Fibroblast of peridontal ligament (primary cell): ENCODE results near the gene RAB19.
"Not testable (repeated sequence)": the region's sequence is repeated elsewhere in the genome, so short reads cannot be mapped to it uniquely, and the experiment has no call there.

ENCODE experiments used
- DNase-seq: peaks from one replicate; pipeline ENCODE4 v3.0.0-alpha.2; 2010; ENCODE audit errors: extremely low read depth

Gene RAB19

DNA sequence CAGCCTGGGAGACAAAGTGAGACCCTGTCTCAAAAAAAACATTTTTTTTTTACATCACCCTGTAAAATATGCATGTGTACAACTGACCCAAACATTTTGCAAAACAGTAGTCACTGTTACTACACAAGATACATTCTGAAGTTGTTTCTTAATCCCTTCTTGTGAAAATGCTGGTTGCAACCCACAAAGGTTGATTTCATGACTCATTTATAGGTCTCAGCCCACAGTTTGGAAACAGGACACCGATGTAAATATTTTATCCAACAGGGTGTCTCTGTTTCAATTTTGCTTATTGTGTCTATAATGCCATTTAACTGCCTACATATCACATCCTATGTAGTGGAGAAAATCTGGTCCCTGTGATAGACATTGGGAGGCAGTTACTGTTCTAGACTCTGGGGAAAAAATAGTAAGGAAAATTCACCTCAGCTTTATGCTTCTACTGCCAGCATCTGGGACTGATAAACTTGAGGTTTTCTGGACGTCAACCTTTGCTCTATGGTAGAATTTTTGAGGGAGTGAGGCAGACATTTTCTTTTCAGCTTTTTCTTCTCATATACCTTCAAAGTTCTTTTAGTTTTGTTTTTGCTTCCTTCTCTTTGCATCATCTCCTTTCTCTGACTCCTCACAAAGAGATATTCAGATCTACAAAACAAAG is 1.6 kb upstream of the RAB19 start:
- peak; percentile 76 for DNase-seq

- peak; percentile 66 for DNase-seq
Measured at GRCh38 chr7:140404565-140405065, 757 bp downstream of the RAB19 start.

DNA sequence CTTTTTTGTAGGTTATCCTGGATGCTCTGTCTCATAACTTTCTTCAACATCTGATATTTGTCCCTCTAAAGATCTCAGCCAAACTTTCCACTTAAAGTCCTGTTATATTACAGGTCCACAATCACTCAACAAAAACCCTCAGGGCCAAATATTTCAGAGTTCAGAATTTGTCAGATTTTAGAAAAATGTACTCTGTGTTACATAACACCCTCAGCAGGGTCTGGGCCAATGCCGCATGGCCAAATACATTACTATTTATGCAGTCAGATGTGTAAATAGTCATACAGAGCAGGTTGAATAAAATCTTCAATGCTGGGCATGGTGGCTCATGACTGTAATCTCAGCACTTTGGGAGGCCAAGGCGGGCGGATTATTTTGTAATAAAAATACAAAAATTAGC is 11.5 kb downstream of the RAB19 start:
- no peak for DNase-seq

DNA sequence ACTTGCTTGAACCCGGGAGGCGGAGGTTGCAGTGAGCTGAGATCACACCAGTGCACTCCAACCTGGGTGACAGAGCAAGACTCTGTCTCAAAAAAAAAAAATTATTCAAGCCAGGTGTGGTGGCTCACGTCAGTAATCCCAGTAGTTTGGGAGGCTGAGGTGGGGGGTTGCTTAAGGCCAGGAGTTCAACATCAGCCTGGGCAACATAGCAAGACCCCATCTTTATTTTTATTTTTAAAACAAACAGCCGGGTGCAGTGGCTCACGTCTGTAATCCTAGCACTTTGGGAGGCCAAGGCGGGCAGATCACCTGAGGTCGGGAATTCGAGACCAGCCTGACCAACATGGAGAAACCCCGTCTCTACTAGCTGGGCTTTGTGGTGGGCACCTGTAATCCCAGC is 12.0 kb downstream of the RAB19 start:
- not testable (repeated sequence) for DNase-seq

DNA sequence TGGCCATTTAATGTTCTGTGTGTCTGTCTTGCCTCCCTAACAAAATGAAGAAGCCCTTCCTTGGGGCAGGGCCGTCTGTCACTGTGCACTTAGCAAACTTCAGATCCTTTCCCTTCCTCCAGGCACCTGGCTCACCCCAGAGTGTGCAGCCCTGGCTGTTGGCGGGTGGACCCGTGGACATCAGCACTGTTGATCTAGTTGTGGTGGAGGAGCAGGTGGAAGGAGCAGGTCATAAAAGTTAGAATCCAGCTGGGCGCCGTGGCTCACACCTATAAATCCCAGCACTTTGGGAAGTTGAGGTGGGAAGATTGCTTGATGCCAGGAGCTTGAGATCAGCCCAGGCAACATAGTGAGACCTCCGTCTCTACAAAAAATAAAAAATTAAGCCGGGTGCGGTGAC is 12.7 kb downstream of the RAB19 start:
- DNase-seq: no peak

- DNase-seq: no peak
Measured at GRCh38 chr7:140417456-140418155, 13.7 kb downstream of the RAB19 start.

GRCh38 chr7:140418156-140418472 is 14.3 kb downstream of the RAB19 start:
- DNase-seq: not testable (repeated sequence)

DNA sequence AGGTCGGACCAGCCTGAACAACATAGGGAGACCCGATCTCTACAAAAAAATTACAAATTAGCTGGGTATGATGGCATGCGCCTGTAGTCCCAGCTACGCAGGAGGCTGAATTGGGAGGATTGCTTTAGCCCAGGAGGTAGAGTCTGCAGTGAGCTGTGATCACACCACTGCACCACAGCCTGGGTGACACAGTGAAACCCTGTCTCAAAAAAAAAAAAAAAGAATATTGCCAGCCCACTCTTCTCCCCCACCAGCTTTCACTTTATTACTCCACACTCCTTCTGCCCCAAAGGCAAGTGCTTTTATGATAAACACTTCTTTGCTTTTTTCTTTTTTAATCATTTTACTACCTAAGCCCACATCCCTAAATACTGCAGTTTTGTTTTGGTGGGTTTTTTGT is 14.8 kb downstream of the RAB19 start:
- DNase-seq: no peak

GRCh38 chr7:140421521-140421920 is 17.7 kb downstream of the RAB19 start:
- no peak for DNase-seq

- no peak for DNase-seq
Measured at GRCh38 chr7:140423501-140423900, 19.6 kb downstream of the RAB19 start.

DNA sequence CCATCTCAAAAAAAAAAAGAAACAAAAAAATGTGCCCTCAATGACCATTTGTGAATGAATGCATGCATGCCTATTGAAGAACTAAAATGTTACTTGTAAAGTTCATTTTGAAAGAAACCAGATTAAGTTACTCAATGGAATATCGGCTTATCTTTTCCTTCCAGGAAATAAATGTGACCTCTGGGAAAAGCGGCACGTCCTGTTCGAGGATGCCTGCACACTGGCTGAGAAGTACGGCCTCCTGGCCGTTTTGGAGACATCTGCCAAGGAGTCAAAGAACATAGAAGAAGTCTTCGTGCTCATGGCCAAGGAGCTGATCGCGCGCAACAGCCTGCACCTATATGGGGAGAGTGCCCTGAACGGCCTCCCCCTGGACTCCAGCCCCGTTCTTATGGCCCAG is 21.9 kb downstream of the RAB19 start:
- no peak for DNase-seq

DNA sequence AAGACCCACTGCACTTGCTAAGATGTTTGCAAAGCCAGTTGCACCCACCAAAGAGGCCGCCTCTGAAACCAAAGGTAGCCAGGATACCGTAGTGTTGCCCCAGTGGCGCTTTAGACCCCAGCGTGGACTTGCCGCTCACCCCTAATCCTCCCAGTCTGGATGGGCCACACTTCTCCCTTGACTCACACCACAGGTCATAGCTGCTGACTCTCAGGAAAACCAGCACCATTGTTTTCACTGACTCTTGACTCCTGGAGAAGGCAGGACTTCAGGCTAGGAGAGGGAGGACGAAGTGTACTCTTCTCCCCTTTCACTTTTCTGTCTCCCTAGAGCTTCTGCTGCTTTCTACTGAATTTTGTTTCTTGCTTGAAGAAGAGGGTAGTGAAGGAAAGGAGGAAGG is 22.3 kb downstream of the RAB19 start:
- DNase-seq: no peak

DNA sequence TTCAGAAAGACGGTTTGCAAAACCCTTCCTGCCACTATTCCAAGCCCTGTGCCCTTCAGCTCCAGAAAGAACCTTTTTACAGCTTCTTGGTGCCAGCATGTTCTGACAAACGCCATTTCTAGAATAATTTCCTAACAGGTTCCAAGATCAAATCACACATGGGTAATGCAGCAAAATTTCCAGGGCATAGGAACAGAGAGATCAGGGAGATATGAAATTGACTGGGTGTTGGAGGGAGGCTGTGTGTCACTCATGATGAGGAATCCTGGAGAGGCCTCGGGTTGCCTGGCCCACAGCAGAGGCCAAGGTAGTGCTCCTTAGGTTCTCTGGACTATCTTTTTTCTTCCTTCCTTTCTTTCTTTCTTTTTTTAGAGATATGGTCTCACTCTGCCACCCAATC is 29.5 kb downstream of the RAB19 start:
- DNase-seq: no peak

GRCh38 chr7:140435252-140435895 is 31.5 kb downstream of the RAB19 start:
- no peak for DNase-seq

DNA sequence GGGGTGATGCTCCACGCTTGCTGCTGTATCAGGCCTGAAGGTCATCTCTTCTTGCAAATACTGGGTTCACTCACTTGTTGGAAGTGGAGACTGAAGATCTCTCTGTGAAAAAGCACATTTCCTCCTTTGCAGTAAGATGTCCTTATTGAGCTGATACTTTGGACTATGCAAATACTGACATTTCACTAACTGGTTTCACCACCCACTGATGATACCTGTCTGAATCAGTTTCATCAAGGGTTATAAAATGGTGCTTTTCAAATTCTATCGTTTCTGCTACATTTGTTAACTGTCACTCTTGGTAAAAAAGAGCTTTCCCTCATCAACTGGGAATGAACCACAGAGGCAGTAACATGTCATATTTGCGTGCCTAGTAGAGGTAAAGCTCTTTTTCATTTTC is 35.5 kb downstream of the RAB19 start:
- no peak for DNase-seq

DNA sequence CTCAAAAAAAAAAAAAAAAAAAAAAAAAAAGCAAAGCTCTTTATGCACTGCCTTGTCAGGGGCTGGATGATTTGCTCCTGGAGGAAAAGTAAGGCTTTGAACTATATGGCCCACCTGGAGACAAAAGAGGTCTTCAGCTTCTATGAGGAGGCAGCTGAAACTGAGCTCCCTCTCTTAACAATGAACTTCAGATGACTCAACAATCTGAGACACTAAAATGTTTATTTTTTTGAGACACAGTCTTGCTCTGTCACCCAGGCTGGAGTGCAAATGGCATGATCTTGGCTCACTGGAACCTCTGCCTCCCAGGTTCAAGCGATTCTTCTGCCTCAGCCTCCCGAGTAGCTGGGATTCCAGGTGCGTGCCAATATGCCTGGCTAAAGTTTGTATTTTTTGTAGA is 36.7 kb downstream of the RAB19 start:
- DNase-seq: no peak

GRCh38 chr7:140441519-140441918 is 37.7 kb downstream of the RAB19 start:
- DNase-seq: no peak

GRCh38 chr7:140446467-140446866 is 42.6 kb downstream of the RAB19 start:
- DNase-seq: no peak

- DNase-seq: no peak
Measured at GRCh38 chr7:140447841-140448240, 44.0 kb downstream of the RAB19 start.

DNA sequence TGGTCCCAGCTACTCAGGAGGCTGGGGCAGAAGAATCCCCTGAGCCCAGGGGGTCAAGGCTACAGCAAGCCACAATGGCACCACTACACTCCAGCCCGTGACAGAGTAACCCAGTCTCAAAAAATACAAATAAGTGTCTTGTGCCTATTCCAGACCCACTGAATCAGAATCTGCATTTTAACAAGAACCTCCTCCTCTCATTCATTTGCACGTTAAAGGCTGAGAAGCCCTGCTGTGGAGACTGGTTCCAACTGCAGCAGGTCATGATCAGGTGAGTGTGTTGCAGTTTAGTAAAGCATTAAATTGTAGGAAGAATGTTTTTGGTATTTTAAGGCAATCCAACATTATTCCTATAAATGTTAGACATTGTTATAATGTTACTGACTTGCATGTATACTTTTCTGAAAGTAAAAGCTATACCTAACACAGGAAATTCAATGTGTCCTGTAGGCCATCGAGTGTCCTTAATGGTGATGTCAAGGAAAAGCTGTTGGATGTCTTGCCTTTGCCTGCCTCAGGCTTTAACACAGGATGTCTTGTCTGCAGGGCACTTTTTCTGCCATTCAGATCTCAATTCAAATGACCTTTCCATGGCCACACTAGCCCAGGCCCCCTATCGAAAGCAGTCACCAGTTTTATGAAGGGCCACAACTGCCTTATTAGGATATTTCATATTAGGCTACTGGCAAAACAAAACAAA is 45.1 kb downstream of the RAB19 start:
- no peak for DNase-seq

DNA sequence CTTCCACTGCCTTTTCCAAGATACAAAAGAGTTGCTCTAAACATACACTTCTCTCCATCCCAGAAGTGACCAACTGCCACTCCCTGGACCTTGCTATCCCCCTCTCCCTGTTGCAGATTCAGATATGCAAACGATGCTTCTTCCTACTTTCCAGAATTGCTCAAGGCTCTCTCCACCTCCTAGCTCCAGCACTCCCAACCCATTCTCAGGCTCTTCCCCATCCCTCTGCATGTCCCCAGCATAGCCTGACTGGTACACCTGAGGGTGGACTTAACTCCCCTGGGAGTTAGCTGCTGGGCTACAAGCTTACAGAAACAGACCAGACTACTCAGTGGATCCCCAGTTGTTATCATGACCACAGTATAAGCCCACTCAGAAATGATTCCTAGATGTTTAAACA is 47.9 kb downstream of the RAB19 start:
- no peak for DNase-seq

DNA sequence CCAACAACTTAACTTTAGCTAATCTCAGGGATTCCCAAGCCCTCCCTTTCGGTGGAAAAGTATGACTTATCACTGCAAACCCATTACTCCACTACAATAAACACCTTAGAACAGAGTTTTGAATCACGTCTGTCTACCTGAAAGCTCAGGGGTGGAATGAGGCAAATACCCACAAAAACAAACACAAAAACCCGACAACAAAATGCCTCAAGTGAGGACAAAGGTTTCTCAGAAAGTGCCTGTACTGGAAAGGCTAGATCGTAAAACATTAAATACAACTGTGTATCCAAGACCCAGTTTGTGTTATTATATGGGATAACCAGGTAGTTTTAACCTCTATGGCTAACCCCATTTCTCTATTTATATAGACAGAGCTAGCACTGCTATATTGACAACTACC is 49.4 kb downstream of the RAB19 start:
- no peak for DNase-seq
